Sigmoid colon (tissue), 7 donors: ENCODE data around the gene YDJC. TPM values are rescaled to one million over a fixed set of nuclear protein-coding genes. Genes with fewer than 3 reads are reported as not detected.
"Not testable (repeated sequence)": the region's sequence is repeated elsewhere in the genome, so short reads cannot be mapped to it uniquely, and the experiment has no call there.

Experiments used
- DNase-seq: peaks from one replicate; pipeline ENCODE4 v3.0.0-alpha.2; 2019
- H3K27ac ChIP-seq, 4 donors: fragments of 200-600 bp; sonication (generic); one replicate each; pipeline ENCODE4 v1.5.1; 2016 to 2019; ENCODE audit warnings: mild to moderate bottlenecking in 1 of 4
- H3K27me3 ChIP-seq, 3 donors: fragments of 200-600 bp; sonication (generic); one replicate each; pipeline ENCODE4 v1.5.1; 2019; ENCODE audit warnings: mild to moderate bottlenecking in 1 of 3
- H3K36me3 ChIP-seq, 4 donors: fragments of 200-600 bp; sonication (generic); one replicate each; pipeline ENCODE4 v1.5.1; 2016 to 2019
- H3K4me1 ChIP-seq, 4 donors: fragments of 200-600 bp; sonication (generic); one replicate each; pipeline ENCODE4 v1.5.1; 2017 to 2019
- H3K4me3 ChIP-seq, 4 donors: fragments of 200-600 bp; sonication (generic); one replicate each; pipeline ENCODE4 v1.5.1; 2017 to 2019; ENCODE audit warnings: mild to moderate bottlenecking in 2 of 4, moderate library complexity in 1 of 4
- H3K9me3 ChIP-seq, 4 donors: fragments of 200-600 bp in 3 of 4; sonication (generic) in 3 of 4; one replicate each; pipeline versions ENCODE4 v1.5.1 to v1.6.1; 2013 to 2019
- CTCF ChIP-seq, 4 experiments: fragments of 450-650 bp in 3 of 4; fragments of 200-600 bp in 1 of 4; IDR thresholded peaks; one replicate each; pipeline ENCODE4 v1.5.1; 2016 to 2019; ENCODE audit warnings: antibody characterized with exemption in 4 of 4, mild to moderate bottlenecking in 3 of 4, moderate library complexity in 2 of 4
- EP300 ChIP-seq, 4 donors: sonication (generic); formaldehyde crosslinking; IDR thresholded peaks; one replicate each; pipeline ENCODE4 v1.6.1; 2017; ENCODE audit warnings: antibody characterized with exemption in 4 of 4
- POLR2A ChIP-seq, 2 donors: fragments of 450-650 bp; IDR thresholded peaks; one replicate each; pipeline ENCODE4 v1.6.1; 2016; ENCODE audit warnings: antibody characterized with exemption in 2 of 2, mild to moderate bottlenecking in 2 of 2, moderate library complexity in 2 of 2
- POLR2AphosphoS5 ChIP-seq, 4 donors: sonication (generic); formaldehyde crosslinking; IDR thresholded peaks; one replicate each; pipeline ENCODE4 v1.6.1; 2017; ENCODE audit warnings: antibody characterized with exemption in 4 of 4
- WGBS, 2 donors: extraction: QIAGEN DNeasy Blood & Tissue Kit; methylation state at CpG; one replicate each; pipeline ENCODE4 v1.1.7; 2013; 5-methylcytosine and 5-hydroxymethylcytosine counted together
- intact Hi-C: fragments of 100-400 bp; cut with DNase I; formaldehyde crosslinking; loops from one replicate; pipeline ENCODE4 v1.15.1; 2023
- polyA plus RNA-seq, 3 donors: library from polyadenylated mRNA; stranded (reverse); fragments of 200-250 nt; gene quantifications; one replicate each; pipeline ENCODE4 v1.2.3, GENCODE V29; 2013
- total RNA-seq, 4 donors: library from RNA; depleted of rRNA; stranded (reverse); fragments of >200 nt; gene quantifications; one replicate each; pipeline ENCODE4 v1.1.0, GENCODE V29; 2016
- donor health status: healthy with polysubstance abuse.
- donor health status: Bipolar disorder and iron deficiency.
- donor health status: healthy.

The YDJC gene
- total RNA-seq (10 to 100 TPM in 3 of 4 donors, 1 to 10 TPM in 1; 8.3 to 16.3 (median 15.3) TPM), polyA plus RNA-seq (10 to 100 TPM; 17.4 to 36.5 (median 18.3) TPM)

- peak within 1 kb of the TSS; percentile 73 to 86 (median 80) for H3K27ac ChIP-seq
- no peaks in the 10 kb centered on the region for H3K9me3 ChIP-seq
- WGBS, 2 donors = 1% methylated on average over 93 of the region's 93 CpGs
- TF ChIP-seq EP300 (IDR thresholded peaks at IDR 0.05) = no peak
- TF ChIP-seq CTCF (IDR thresholded peaks at IDR 0.05) = peak in 3 of 4 experiments; percentile 13 to 95 (median 68)
- TF ChIP-seq POLR2AphosphoS5 (IDR thresholded peaks at IDR 0.05) = peak in 2 of 4 donors; percentile 65 to 66
- TF ChIP-seq POLR2A (IDR thresholded peaks at IDR 0.05) = peak in 1 of 2 donors; percentile 14
- H3K4me1 ChIP-seq = peaks cover 0 to 20% (median 15%) of the 10 kb centered on the region in 4 donors
- peak within 1 kb of the TSS; percentile 65 to 98 (median 78) for H3K4me3 ChIP-seq
- intact Hi-C loops = loop anchor here (5.0 kb wide), 1 partner anchor 47 kb away; no protein-coding TSS in a partner anchor
- peak; percentile 94 for DNase-seq
- H3K27me3 ChIP-seq = no peaks in the 10 kb centered on the region
- peaks cover 0 to 4% (median 0%) of the 10 kb centered on the region in 4 donors for H3K36me3 ChIP-seq
Measured at GRCh38 chr22:21629255-21630149, at the start of gene YDJC. YDJC (minus strand) TSS chr22:21630022; CDS start chr22:21630014, 8 bp downstream.

GRCh38 chr22:21679383-21679782 lies 49.6 kb upstream of the YDJC start:
- no peaks in the 10 kb centered on the region for H3K27me3 ChIP-seq
- H3K4me1 ChIP-seq = no peaks in the 10 kb centered on the region
- no peak overlapping the region for H3K27ac ChIP-seq
- DNase-seq = no peak
- intact Hi-C loops = no loop called here
- 85 to 95% methylated on average over 4 of the region's 4 CpGs for WGBS, 2 donors
- H3K36me3 ChIP-seq = peaks cover 11 to 51% (median 31%) of the 10 kb centered on the region in 4 donors
- TF ChIP-seq EP300 (IDR thresholded peaks at IDR 0.05) (no peak), POLR2AphosphoS5 (IDR thresholded peaks at IDR 0.05) (no peak), CTCF (IDR thresholded peaks at IDR 0.05) (no peak), POLR2A (IDR thresholded peaks at IDR 0.05) (no peak)
- no peaks in the 10 kb centered on the region for H3K9me3 ChIP-seq
- no peak overlapping the region for H3K4me3 ChIP-seq

GRCh38 chr22:21678842-21679241 lies 49.0 kb upstream of the YDJC start:
- intact Hi-C loops, H3K9me3 ChIP-seq, DNase-seq, H3K4me3 ChIP-seq, H3K27ac ChIP-seq, H3K4me1 ChIP-seq, H3K27me3 ChIP-seq: not testable (repeated sequence)
- 98 to 99% methylated on average over 12 of the region's 12 CpGs for WGBS, 2 donors
- H3K36me3 ChIP-seq = peaks cover 11 to 53% (median 32%) of the 10 kb centered on the region in 4 donors

GRCh38 chr22:21677606-21678443 lies 48.0 kb upstream of the YDJC start:
- Histone ChIP-seq H3K27ac (no peak overlapping the region), H3K9me3 (no peaks in the 10 kb centered on the region), H3K4me1 (no peaks in the 10 kb centered on the region), H3K4me3 (no peak overlapping the region), H3K36me3 (peaks cover 12 to 53% (median 35%) of the 10 kb centered on the region in 4 donors), H3K27me3 (no peaks in the 10 kb centered on the region)
- intact Hi-C loops = no loop called here
- TF ChIP-seq EP300 (IDR thresholded peaks at IDR 0.05) (no peak), CTCF (IDR thresholded peaks at IDR 0.05) (no peak), POLR2A (IDR thresholded peaks at IDR 0.05) (no peak), POLR2AphosphoS5 (IDR thresholded peaks at IDR 0.05) (no peak)
- 92 to 96% methylated on average over 15 of the region's 15 CpGs for WGBS, 2 donors
- no peak for DNase-seq
